Measurements from ENCODE around the gene MUC6. TPM values are rescaled to one million over a fixed set of nuclear protein-coding genes. Genes with fewer than 3 reads are reported as not detected.

Gene MUC6
- total RNA-seq, 1 donor from 2014 or later: not detected

DNA sequence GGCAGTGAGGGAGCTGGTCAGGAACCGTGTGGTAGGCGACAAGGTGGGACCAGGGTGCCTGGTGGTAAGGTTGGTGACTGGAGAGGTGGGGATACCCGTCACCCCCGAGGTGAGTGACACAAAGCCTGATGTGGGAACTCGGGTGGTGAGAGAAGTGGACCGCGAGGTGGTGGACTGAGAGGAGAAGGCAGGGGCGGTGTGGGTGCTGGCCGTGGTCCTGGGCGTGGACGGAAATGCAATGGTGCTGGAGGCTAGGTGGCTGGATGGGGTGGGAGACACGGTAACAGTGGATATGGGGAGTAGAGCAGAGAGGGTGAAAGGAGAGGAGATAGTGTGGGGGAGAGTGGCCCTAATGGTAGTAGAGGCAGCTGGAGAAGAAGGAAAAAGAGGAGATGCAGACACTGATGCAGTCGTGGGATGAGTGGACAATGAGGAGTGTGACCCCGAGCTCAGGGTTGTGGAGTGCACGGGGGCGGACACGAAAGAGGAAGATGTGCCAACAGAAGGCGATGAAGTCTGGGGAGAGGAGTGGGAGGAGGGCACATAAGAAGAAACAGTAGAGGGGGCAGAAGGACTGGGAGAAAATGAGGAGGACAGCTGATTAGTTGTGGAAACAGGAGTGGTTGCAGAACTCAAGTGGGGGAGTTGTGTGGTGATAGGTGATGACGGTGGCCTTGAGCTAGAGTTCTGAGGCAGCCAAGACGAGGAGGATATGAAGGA, 20.5 kb downstream of the MUC6 start:
- Mint-ChIP-seq H3K4me1 (peaks cover 3% of the 10 kb centered on the region), H3K27me3 (ENCODE audit: low read depth) (peaks cover 4% of the 10 kb centered on the region), H3K27ac (ENCODE audit: unreplicated experiment) (no peak overlapping the region), H3K9me3 (peaks cover 24% of the 10 kb centered on the region), H3K36me3 (ENCODE audit: low read depth) (peaks cover 24% of the 10 kb centered on the region), H3K4me3 (no peak overlapping the region)
- DNase-seq (ENCODE audit: low read depth, low spot score): no peak
- no peak for TF ChIP-seq CTCF (conservative IDR thresholded peaks at IDR 0.05)

DNA sequence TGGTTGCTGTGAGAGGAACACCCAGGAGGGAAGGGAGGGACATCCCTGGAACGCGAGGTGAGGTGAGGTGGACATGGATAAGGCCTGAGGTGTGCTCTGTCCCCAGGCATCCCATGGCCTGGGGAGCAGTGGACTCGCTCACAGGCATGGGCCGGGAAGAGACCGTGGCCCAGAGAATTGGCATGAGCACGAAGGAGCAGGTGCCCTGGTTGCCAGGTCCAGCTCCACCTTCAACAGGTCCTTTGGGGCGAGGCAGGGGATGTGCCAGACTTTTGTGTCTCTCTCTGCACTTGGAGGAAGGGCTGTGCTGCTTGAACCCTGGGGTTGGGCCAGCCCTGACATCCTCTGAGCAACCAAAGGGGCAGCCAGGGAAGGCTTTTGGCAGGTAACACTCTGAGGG, 21.5 kb downstream of the MUC6 start:
- H3K4me3 Mint-ChIP-seq: no peak overlapping the region
- H3K9me3 Mint-ChIP-seq: peaks cover 24% of the 10 kb centered on the region
- H3K27me3 Mint-ChIP-seq (ENCODE audit: low read depth): peaks cover 4% of the 10 kb centered on the region
- peaks cover 3% of the 10 kb centered on the region for H3K4me1 Mint-ChIP-seq
- no peak overlapping the region for H3K27ac Mint-ChIP-seq (ENCODE audit: unreplicated experiment)
- DNase-seq (ENCODE audit: low read depth, low spot score): no peak
- TF ChIP-seq CTCF (conservative IDR thresholded peaks at IDR 0.05): no peak
- peaks cover 24% of the 10 kb centered on the region for H3K36me3 Mint-ChIP-seq (ENCODE audit: low read depth)

DNA sequence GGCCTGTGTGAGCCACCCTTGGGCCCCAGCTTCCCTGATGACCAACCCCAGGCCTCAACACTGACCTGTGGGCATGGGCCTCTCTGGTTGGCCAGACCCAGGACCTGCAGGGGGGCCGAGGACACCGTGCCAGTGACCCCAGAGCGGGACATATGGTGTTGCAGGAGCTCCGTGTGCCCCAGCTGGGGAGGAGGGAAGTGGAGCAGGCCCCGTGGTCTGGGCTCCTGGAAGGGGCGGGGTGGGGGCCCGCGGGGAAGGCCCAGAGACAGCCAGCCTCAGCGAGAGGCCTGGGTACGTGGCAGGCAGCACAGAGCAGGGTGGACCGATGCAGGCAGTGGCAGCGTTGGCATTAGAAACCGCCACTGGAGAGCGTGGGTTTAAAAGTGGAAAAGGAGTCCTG, 22.2 kb downstream of the MUC6 start:
- Mint-ChIP-seq H3K36me3 (ENCODE audit: low read depth) (peaks cover 24% of the 10 kb centered on the region), H3K4me1 (peaks cover 3% of the 10 kb centered on the region), H3K27ac (ENCODE audit: unreplicated experiment) (no peak overlapping the region), H3K9me3 (peaks cover 24% of the 10 kb centered on the region), H3K4me3 (no peak overlapping the region), H3K27me3 (ENCODE audit: low read depth) (peaks cover 4% of the 10 kb centered on the region)
- TF ChIP-seq CTCF (conservative IDR thresholded peaks at IDR 0.05): no peak
- DNase-seq (ENCODE audit: low read depth, low spot score): no peak

GRCh38 chr11:1013631-1013935, 22.9 kb downstream of the MUC6 start:
- Mint-ChIP-seq H3K9me3 (peaks cover 24% of the 10 kb centered on the region), H3K4me3 (no peak overlapping the region), H3K27ac (ENCODE audit: unreplicated experiment) (no peak overlapping the region), H3K4me1 (peaks cover 3% of the 10 kb centered on the region), H3K27me3 (ENCODE audit: low read depth) (peaks cover 4% of the 10 kb centered on the region), H3K36me3 (ENCODE audit: low read depth) (peaks cover 24% of the 10 kb centered on the region)
- DNase-seq (ENCODE audit: low read depth, low spot score): no peak
- TF ChIP-seq CTCF (conservative IDR thresholded peaks at IDR 0.05): no peak

DNA sequence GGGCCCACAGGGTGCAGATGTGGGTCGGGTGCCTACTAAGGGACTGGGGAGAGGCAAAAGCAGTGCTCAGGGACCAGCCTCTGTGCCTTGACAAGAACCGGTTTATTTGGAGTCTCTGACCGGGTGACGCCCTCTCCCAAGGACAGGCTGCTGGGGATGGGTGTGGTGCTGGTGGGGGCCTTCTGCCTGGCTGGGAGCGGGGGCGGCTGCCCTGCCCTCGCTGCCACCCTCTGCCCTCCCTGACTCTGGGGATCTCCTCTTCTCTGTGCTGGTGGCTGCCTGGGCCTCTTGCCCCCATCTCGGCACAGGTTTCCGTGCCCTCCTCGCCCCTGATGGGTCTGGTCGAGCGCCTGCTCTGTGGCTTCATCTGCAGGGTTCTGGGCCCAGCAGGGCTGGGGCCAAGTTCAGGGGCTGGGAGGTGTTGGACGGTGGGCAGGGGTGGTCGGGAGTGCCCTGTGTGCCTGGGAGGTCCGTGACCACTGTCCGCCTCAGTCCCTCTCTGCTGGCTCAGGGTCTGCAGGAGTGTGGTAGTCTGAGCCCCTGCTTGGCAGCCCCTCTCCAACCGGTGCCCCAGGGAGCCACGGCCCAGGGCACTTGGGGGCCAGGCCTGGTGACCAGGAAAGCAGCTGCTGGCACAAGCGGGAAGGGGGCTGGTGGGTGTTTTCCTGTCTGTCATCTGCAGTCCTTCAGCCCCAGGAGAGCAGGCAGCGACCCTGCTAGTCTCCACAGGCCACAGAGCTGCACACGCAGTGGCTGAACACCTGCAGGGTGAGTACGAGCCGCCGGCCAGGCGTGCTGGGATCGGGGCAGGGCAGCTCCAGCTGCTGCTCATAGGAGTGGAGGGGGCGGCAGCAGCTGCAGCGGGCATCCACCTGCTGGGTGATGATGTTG, 23.5 kb downstream of the MUC6 start:
- Mint-ChIP-seq H3K4me1 (no peaks in the 10 kb centered on the region), H3K36me3 (ENCODE audit: low read depth) (peaks cover 20% of the 10 kb centered on the region)

More for the DNA sequence above, 23.5 kb downstream of the MUC6 start:
- H3K27me3 Mint-ChIP-seq (ENCODE audit: low read depth): peaks cover 4% of the 10 kb centered on the region
- H3K4me3 Mint-ChIP-seq: no peak overlapping the region
- no peak for TF ChIP-seq CTCF (conservative IDR thresholded peaks at IDR 0.05)
- peaks cover 20% of the 10 kb centered on the region for H3K9me3 Mint-ChIP-seq
- no peak overlapping the region for H3K27ac Mint-ChIP-seq (ENCODE audit: unreplicated experiment)
- no peak for DNase-seq (ENCODE audit: low read depth, low spot score)

All from neural crest cell (in vitro differentiated cells).